T1000 (cell line): ENCODE results near the gene TTC31.
"Not testable (repeated sequence)": the region's sequence is repeated elsewhere in the genome, so short reads cannot be mapped to it uniquely, and the experiment has no call there.

ENCODE experiments used
- DNase-seq: peaks from one replicate; lab custom pipeline; 2025; ENCODE audit warnings: mixed read lengths; lab: John Stamatoyannopoulos, UW

The TTC31 gene

DNA sequence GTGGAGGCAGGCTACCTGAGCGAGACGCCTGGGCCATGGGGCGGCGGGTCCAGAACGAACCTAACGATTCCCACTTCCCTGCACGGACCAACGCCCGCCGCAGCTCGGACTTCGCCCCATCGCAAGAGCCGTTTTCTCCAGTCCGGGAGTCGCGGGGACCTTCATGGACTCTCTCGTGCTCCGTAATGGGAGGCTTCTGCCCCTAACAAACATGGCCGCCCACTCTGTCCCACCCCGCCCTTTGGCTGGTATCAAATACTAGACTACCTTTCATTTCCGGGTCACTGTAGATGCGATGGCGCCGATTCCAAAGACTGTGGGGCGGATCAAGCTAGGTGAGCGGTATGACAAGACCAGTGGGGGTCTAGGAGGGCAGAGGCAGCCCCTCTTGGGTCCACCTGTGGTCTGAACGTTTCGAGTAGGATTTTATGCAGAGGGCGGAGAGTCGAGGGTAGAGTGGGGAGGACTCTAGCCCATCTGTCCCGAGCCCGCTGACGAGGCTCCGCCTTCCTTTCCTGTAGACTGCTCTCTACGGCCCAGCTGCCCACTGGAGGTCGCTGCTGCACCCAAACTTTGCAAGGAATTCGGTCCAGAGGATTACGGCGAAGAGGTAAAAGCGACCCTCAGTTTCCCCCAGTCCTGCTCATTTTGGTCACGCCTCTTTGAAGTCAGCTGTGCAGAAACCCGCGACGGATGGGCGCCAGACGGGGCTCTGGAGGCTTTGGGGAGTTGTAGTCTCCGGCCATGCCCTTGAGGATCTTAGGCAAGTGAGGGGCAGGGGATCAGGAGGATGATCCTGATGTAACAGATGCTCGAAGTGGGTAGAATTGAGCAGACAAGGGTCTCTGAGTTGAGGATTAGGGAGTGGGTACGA is at the start of gene TTC31, which contains the start of gene CCDC142:
Gene TTC31, plus strand, starts transcription at position 281 of the 874 bp plus-strand sequence. Its CDS starts 15 bp downstream, at position 296.
Gene CCDC142, minus strand, starts transcription at position 198 of the 874 bp plus-strand sequence. Its CDS starts 161 bp downstream, at position 37.
- DNase-seq: peak; percentile 89

GRCh38 chr2:74436111-74436805 is 46.6 kb upstream of the TTC31 start:
- DNase-seq: no peak

GRCh38 chr2:74436848-74437695 is 45.8 kb upstream of the TTC31 start:
- no peak for DNase-seq

- DNase-seq: no peak
Observed at GRCh38 chr2:74438248-74438647, 44.6 kb upstream of the TTC31 start.

DNA sequence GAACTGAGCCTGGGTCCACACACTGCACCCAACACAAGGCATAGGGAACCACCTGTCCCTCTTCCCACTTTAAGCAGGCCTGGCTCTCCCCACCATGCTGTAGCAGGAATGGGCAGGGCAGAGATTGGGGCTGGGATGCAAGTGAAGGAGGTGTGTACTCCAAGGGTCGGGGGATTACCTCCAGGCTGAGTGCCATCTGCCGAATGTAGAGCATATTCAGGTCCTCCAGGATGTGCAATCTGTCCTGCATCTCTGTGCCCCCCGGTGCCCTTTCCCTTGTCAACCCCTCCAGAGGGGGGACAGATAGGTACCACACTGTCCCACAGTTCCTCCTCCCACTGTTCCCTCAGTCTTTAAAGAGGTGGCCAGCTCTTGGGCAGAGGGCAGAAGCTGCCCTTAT is 43.5 kb upstream of the TTC31 start:
- DNase-seq: no peak

- no peak for DNase-seq
Observed at GRCh38 chr2:74439803-74440377, 43.0 kb upstream of the TTC31 start.

DNA sequence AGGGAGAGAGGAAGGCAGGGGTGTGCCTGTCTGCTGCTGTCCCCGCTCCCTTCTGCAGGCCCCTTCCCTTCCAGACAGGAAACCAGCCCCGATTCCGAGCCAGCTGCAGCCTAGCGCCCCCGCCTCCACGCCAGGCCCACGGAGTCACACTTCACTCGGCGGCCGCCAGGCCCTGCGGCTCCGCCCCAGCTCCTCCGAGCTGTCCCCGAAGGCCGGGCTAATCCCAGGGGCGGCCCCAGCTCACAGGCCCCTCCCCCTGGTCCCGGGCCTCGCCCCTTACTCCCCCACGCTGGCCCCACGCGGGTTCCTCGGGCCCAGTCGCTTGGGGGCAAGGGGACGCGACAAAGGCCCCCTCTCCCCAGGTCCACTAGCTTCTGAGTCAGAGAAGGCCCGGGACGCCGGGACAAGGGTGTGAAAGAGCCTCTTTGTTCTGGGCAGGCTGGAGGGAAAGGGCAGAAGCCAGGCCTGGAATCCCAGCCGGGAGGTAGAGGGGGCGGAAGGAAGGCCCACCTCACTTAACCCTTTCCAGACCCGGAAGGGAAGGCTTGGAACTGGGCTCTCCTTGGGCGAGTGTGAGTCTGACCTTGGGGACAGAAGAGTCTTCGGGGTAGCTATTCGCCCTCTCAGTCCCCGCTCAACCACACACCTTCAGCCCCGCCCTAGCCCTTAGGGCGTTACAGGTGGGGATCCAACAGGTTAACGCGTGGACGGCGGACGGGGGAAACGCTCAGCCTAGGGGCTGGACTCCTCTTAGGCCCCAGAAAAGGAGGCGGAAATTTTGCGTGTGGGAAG is 42.3 kb upstream of the TTC31 start:
- DNase-seq: peak; percentile 79

DNA sequence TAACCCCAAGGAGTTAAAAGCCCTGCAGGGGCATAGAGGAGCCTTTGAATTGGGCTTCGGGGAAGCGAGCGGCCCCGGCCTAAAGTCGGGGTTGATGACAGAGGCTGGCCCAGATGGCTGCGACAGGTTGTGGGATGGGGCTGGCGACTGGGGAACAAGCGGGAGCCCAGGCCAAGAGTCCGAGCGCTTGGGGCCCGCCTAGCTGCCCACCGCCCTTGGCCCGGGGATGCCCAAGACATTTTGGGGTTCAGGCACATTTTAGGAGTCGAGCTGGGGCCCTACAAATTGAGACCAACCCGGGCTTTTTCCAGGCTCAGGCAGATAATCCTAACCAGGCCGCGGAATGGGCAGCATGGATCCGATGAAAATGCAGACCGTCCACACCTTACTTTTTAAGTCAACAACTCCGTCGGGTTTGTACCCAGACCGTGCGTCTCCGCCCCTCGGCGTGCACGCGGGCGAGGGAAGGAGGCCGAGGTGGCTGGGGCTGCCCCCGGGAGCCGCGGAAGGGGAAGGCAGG is 41.7 kb upstream of the TTC31 start:
- no peak for DNase-seq

- no peak for DNase-seq
Observed at GRCh38 chr2:74441690-74442482, 41.0 kb upstream of the TTC31 start, which contains the start of gene RTKN. RTKN (minus strand) TSS chr2:74441937; CDS start chr2:74441816, 121 bp downstream.

DNA sequence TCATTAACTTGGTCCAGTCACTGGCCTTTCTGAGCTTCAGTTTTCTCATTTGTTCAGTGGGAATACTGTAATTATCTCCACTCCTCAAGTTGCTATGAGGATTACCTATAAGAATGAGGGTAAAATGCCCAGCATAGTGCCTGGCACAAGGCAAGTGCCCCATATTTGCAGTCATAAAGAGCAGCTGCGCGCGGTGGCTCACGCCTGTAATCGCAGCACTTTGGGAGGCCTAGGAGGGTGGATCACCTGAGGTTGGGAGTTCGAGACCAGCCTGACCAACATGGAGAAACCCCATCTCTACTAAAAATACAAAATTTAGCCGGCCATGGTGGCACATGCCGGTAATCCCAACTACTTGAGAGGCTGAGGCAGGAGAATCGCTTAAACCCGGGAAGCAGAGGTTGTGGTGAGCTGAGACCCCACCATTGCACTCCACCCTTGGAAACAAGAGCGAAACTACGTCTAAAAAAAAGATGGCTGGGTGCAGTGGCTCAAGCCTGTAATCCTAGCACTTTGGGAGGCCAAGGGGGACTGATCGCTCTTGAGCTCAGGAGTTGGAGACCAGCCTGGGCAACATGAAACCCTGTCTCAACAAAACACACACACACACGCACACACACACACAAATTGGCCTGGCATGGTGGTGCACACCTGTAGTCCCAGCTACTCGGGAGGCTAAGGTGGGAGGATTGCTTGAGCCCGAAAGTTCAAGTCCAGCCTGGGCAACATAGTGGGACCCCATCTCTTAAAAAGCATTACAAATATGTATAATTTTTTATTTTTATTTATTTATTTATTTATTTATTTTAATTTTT is 40.2 kb upstream of the TTC31 start:
- not testable (repeated sequence) for DNase-seq

GRCh38 chr2:74444498-74445318 is 38.2 kb upstream of the TTC31 start:
- no peak for DNase-seq

GRCh38 chr2:74447230-74447999 is 35.5 kb upstream of the TTC31 start:
- DNase-seq: no peak

DNA sequence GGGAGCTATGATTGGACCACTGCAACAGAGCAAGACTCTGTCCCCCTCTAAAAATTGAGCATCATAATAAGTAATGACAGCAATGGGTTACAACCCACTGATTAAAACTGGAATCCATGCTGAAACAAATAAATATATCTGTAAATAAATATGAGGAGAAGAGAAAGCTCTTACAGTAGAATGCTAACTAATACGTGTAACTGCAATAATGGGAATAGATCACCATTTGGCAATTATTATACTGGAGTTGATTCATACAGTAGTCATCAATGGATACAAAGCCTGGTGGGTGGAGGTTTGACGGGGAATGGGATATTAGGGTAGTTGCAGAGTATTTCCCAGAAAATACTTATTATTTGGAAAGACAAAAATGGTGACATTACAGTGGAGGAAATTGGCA is 34.1 kb upstream of the TTC31 start:
- no peak for DNase-seq

DNA sequence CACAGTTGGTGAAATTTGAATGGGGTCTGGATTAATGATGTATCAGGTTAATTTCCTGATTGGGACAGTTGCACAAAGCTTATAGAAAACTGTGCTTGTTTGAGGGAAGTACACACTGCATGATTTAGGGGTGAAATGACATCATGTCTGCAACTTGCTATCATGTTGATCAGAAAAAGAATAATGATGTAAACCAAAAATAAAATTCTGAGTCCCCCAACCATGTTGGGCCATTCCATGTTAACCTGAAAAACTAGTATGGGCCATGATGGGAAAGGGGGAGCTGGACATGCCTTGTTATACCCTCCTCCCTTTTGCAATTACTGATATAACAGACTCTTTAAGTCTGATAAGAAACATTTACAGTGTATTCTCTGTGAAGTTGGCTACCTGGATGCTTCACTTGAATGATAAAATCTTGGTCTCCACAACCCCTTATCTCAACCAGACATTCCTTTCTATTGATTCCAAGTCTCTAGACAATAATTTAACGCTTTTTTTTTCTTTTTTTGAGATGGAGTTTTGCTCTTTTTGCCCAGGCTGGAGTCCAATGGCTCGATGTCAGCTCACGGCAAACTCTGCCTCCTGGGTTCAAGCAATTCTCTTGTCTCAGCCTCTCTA is 32.2 kb upstream of the TTC31 start:
- DNase-seq: no peak

- DNase-seq: peak; percentile 96
Observed at GRCh38 chr2:74454654-74455511, 28.0 kb upstream of the TTC31 start, which contains the start of gene INO80B. INO80B (plus strand) TSS chr2:74455087; CDS start chr2:74455117, 30 bp downstream.

DNA sequence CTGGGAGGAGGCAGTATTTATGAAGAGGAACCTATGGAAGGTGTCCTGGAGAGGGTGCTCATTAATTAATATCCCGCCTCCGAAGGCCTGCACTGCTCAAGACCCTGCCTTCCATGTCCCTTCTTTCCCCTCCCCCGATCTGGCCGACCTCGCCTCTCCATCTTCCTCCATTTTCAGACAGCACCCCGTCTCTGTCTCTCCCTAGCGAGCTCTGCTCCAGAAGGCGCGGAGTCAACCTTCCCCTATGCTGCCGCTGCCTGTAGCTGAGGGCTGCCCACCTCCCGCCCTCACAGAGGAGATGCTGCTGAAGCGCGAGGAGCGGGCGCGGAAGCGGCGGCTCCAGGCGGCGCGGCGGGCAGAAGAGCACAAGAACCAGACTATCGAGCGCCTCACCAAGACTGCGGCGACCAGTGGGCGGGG is 25.7 kb upstream of the TTC31 start:
- DNase-seq: no peak
